H9 (cell line): ENCODE data around the gene KPNA1. TPM values are rescaled to one million over a fixed set of nuclear protein-coding genes. Genes with fewer than 3 reads are reported as not detected.

Experiments used
- DNase-seq: peaks from one replicate; pipeline ENCODE4 v3.0.0-alpha.2; 2017
- H2AFZ ChIP-seq: one replicate; pipeline ENCODE4 v1.6.1; 2013; ENCODE audit warnings: mild to moderate bottlenecking, low read length, control low read depth, moderate library complexity
- H2AK5ac ChIP-seq: 2 replicates; pipeline ENCODE4 v1.6.1; 2013; ENCODE audit warnings: low read length, control low read depth, mixed read lengths; ENCODE audit not compliant: insufficient read length
- H2BK120ac ChIP-seq: one replicate; pipeline ENCODE4 v1.6.1; 2013; ENCODE audit warnings: low read depth, mild to moderate bottlenecking, low read length, control low read depth, inconsistent platforms; ENCODE audit not compliant: poor library complexity, severe bottlenecking
- H2BK12ac ChIP-seq: 2 replicates; pipeline ENCODE4 v1.6.1; 2013; ENCODE audit warnings: low read length, control low read depth, mixed read lengths, low read depth; ENCODE audit not compliant: insufficient read length
- H2BK15ac ChIP-seq: 2 replicates; pipeline ENCODE4 v1.6.1; 2013; ENCODE audit warnings: low read depth, low read length, control low read depth
- H2BK20ac ChIP-seq: one replicate; pipeline ENCODE4 v1.6.1; 2013; ENCODE audit warnings: low read depth, mild to moderate bottlenecking, low read length, control low read depth, inconsistent platforms; ENCODE audit not compliant: poor library complexity, severe bottlenecking
- H2BK5ac ChIP-seq: 2 replicates; pipeline ENCODE4 v1.6.1; 2013; ENCODE audit warnings: low read length, control low read depth, mixed read lengths; ENCODE audit not compliant: insufficient read length
- H3K14ac ChIP-seq: 2 replicates; pipeline ENCODE4 v1.6.1; 2013; ENCODE audit warnings: low read length, control low read depth; ENCODE audit not compliant: insufficient read depth
- H3K18ac ChIP-seq: 2 replicates; pipeline ENCODE4 v1.6.1; 2013; ENCODE audit warnings: low read depth, mild to moderate bottlenecking, mixed read lengths, low read length, control low read depth; ENCODE audit not compliant: insufficient read length
- H3K23ac ChIP-seq: 2 replicates; pipeline ENCODE4 v1.6.1; 2013; ENCODE audit warnings: low read length, control low read depth, mixed read lengths, low read depth; ENCODE audit not compliant: insufficient read length
- H3K23me2 ChIP-seq: 2 replicates; pipeline ENCODE4 v1.6.1; 2013; ENCODE audit warnings: low read depth, mild to moderate bottlenecking, mixed read lengths, low read length, control low read depth; ENCODE audit not compliant: insufficient read length, poor library complexity, severe bottlenecking
- H3K27ac ChIP-seq: 2 replicates; pipeline ENCODE4 v1.5.1; 2013; ENCODE audit warnings: low read length, control low read depth, mixed read lengths, low read depth; ENCODE audit not compliant: insufficient read length
- H3K27me3 ChIP-seq: 2 replicates; pipeline ENCODE4 v1.6.1; 2013; ENCODE audit warnings: low read length, control low read depth, inconsistent platforms; ENCODE audit not compliant: insufficient read depth
- H3K4ac ChIP-seq: 2 replicates; pipeline ENCODE4 v1.6.1; 2013; ENCODE audit warnings: low read depth, mild to moderate bottlenecking, control low read depth, inconsistent platforms, low read length, moderate library complexity
- H3K4me1 ChIP-seq: 2 replicates; pipeline ENCODE4 v1.6.1; 2013; ENCODE audit warnings: low read length, control low read depth, inconsistent platforms; ENCODE audit not compliant: insufficient read depth
- H3K4me2 ChIP-seq: 2 replicates; pipeline ENCODE4 v1.6.1; 2013; ENCODE audit warnings: low read length, control low read depth, mixed read lengths; ENCODE audit not compliant: insufficient read length, insufficient read depth
- H3K56ac ChIP-seq: 2 replicates; pipeline ENCODE4 v1.6.1; 2013; ENCODE audit warnings: low read depth, mild to moderate bottlenecking, mixed read lengths, low read length, control low read depth; ENCODE audit not compliant: insufficient read length
- H3K79me1 ChIP-seq: 2 replicates; pipeline ENCODE4 v1.6.1; 2013; ENCODE audit warnings: low read depth, mild to moderate bottlenecking, moderate library complexity, low read length, control low read depth, inconsistent platforms; ENCODE audit not compliant: insufficient read depth, poor library complexity, severe bottlenecking
- H3K79me2 ChIP-seq: 2 replicates; pipeline ENCODE4 v1.6.1; 2013; ENCODE audit warnings: low read length, control low read depth, inconsistent platforms; ENCODE audit not compliant: insufficient read depth
- H3K9ac ChIP-seq: 2 replicates; pipeline ENCODE4 v1.6.1; 2013; ENCODE audit warnings: low read length, control low read depth, mixed read lengths; ENCODE audit not compliant: insufficient read length; ENCODE audit errors: extremely low read depth
- H3K9me3 ChIP-seq: one replicate; pipeline ENCODE4 v1.6.1; 2013; ENCODE audit warnings: low read depth, low read length, inconsistent platforms; ENCODE audit not compliant: control insufficient read depth
- H3T11ph ChIP-seq: one replicate; pipeline ENCODE4 v1.6.1; 2013; ENCODE audit warnings: mild to moderate bottlenecking, low read length, control low read depth, inconsistent platforms
- H4K20me1 ChIP-seq: one replicate; pipeline ENCODE4 v1.6.1; 2013; ENCODE audit not compliant: control insufficient read depth, insufficient read length, insufficient read depth
- H4K5ac ChIP-seq: 2 replicates; pipeline ENCODE4 v1.6.1; 2013; ENCODE audit warnings: low read depth, mild to moderate bottlenecking, mixed read lengths, low read length, control low read depth; ENCODE audit not compliant: insufficient read length
- H4K8ac ChIP-seq: replicated peaks from 2 replicates; pipeline ENCODE4 v1.6.1; 2013; ENCODE audit warnings: low read length, control low read depth, mixed read lengths, low read depth; ENCODE audit not compliant: insufficient read length
- H4K91ac ChIP-seq: 2 replicates; pipeline ENCODE4 v1.6.1; 2013; ENCODE audit warnings: low read depth, mild to moderate bottlenecking, moderate library complexity, mixed read lengths, low read length, control low read depth; ENCODE audit not compliant: insufficient read length
- H3K27ac Mint-ChIP-seq, 3 experiments: 2 replicates in 2 of 3; 3 replicates in 1 of 3; pipeline ENCODE4 v1.8.0; 2020 to 2021; ENCODE audit warnings: mixed read lengths in 3 of 3, mild to moderate bottlenecking in 1 of 3, moderate library complexity in 1 of 3
- H3K27me3 Mint-ChIP-seq: 2 replicates; pipeline ENCODE4 v1.8.0; 2021; ENCODE audit warnings: low read depth, mild to moderate bottlenecking, moderate library complexity, mixed read lengths
- H3K36me3 Mint-ChIP-seq, 3 experiments: 2 replicates in 2 of 3; 3 replicates in 1 of 3; pipeline ENCODE4 v1.8.0; 2020 to 2021; ENCODE audit warnings: low read depth in 3 of 3, mixed read lengths in 3 of 3; ENCODE audit not compliant: insufficient read depth in 1 of 3
- H3K4me1 Mint-ChIP-seq, 2 experiments: 2 replicates each; pipeline ENCODE4 v1.8.0; 2020; ENCODE audit warnings: mixed read lengths in 2 of 2
- H3K4me3 Mint-ChIP-seq, 2 experiments: 2 replicates in 1 of 2; 3 replicates in 1 of 2; pipeline ENCODE4 v1.8.0; 2020 to 2021; ENCODE audit warnings: mild to moderate bottlenecking in 2 of 2, mixed read lengths in 2 of 2, moderate library complexity in 1 of 2
- H3K9me3 Mint-ChIP-seq, 2 experiments: 2 replicates in 1 of 2; 3 replicates in 1 of 2; pipeline ENCODE4 v1.8.0; 2020; ENCODE audit warnings: mild to moderate bottlenecking in 2 of 2, mixed read lengths in 2 of 2, moderate library complexity in 1 of 2
- WGBS: extraction: QIAGEN DNeasy Blood & Tissue Kit; methylation state at CpG from one replicate; pipeline ENCODE4 v1.1.7; 2013; ENCODE audit warnings: missing lambda C conversion rate, low lambda C conversion rate, mixed read lengths; ENCODE audit not compliant: insufficient read length; ENCODE audit errors: extremely low coverage; 5-methylcytosine and 5-hydroxymethylcytosine counted together
- total RNA-seq: library from RNA; stranded (reverse); gene quantifications from 2 replicates; pipeline ENCODE4 v1.2.1, GENCODE V29; 2021
- TF ChIP-seq, protein P1 (sequence below): fragments of 200-600 bp; sonication (generic); conservative IDR thresholded peaks from 3 replicates; pipeline ENCODE4 v1.8.0; 2021; ENCODE audit warnings: antibody characterized with exemption, mild to moderate bottlenecking

The KPNA1 gene
- total RNA-seq, 1 experiment from 2014 or later, result 71.7 TPM

DNA sequence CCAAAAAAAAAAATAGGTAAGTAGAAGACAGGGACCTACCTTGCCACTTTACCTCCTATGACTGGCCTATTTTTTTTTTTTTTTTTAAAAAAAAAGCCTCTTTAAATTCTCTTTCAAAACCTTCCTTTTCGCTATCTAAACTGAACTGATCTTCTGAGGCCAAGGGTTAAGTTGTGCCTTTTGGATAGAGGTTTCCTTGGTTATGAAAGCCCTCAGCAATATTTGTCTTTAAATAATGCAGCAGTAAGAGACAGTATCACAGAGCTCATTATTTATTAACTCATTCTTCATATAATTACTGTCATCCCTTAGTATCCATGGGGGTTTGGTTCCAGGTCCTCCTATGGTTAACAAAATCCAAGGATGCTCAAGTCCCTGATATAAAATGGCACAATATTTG lies 140.7 kb downstream of the KPNA1 start:
- Histone ChIP-seq H3K4me1 (no peaks in the 10 kb centered on the region), H3K18ac (no peak overlapping the region), H3K4ac (no peak overlapping the region), H3K27ac (no peak overlapping the region), H3K27me3 (no peaks in the 10 kb centered on the region), H2BK12ac (no peak overlapping the region), H3K23ac (no peak overlapping the region), H2AK5ac (no peak overlapping the region), H2BK5ac (no peak overlapping the region), H3K23me2 (no peaks in the 10 kb centered on the region), H4K91ac (no peak overlapping the region), H4K8ac (no peak overlapping the region), H2BK15ac (no peak overlapping the region), H2BK20ac (no peak overlapping the region), H3K9me3 (no peaks in the 10 kb centered on the region), H3K79me1 (peaks cover 4% of the 10 kb centered on the region), H3K9ac (no peak overlapping the region), H2AFZ (no peak overlapping the region), H4K20me1 (no peaks in the 10 kb centered on the region), H3K79me2 (no peaks in the 10 kb centered on the region; the same call in 1 of the 2 replicates), H4K5ac (no peak overlapping the region), H2BK120ac (no peak overlapping the region), H3T11ph (no peak overlapping the region), H3K56ac (no peak overlapping the region), H3K14ac (no peak overlapping the region), H3K4me2 (no peak overlapping the region)
- WGBS, result no CpG with 5 or more reads among the region's 1 CpG
- no peaks in the 10 kb centered on the region for H3K9me3 Mint-ChIP-seq
- H3K4me1 Mint-ChIP-seq, result no peaks in the 10 kb centered on the region
- peaks cover 2 to 18% (median 15%) of the 10 kb centered on the region in 3 experiments; a peak in 6 of 7 replicates for H3K36me3 Mint-ChIP-seq
- TF ChIP-seq, protein P1, sequence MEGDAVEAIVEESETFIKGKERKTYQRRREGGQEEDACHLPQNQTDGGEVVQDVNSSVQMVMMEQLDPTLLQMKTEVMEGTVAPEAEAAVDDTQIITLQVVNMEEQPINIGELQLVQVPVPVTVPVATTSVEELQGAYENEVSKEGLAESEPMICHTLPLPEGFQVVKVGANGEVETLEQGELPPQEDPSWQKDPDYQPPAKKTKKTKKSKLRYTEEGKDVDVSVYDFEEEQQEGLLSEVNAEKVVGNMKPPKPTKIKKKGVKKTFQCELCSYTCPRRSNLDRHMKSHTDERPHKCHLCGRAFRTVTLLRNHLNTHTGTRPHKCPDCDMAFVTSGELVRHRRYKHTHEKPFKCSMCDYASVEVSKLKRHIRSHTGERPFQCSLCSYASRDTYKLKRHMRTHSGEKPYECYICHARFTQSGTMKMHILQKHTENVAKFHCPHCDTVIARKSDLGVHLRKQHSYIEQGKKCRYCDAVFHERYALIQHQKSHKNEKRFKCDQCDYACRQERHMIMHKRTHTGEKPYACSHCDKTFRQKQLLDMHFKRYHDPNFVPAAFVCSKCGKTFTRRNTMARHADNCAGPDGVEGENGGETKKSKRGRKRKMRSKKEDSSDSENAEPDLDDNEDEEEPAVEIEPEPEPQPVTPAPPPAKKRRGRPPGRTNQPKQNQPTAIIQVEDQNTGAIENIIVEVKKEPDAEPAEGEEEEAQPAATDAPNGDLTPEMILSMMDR, result no peak
- H3K27me3 Mint-ChIP-seq, result no peaks in the 10 kb centered on the region
- no peak overlapping the region for H3K4me3 Mint-ChIP-seq
- H3K27ac Mint-ChIP-seq, result no peak overlapping the region
- DNase-seq, result no peak

Other genes starting within 250 kb of the KPNA1 start
- gene CSTA, start 189.7 kb downstream of the KPNA1 start, total RNA-seq, result not detected in 2 replicates
- gene MIX23, start 131.7 kb downstream of the KPNA1 start, total RNA-seq, result 79.2 and 80.6 TPM in 2 replicates
- gene FAM162A, start 130.8 kb downstream of the KPNA1 start, total RNA-seq, result 78.5 and 87.6 TPM in 2 replicates
- gene WDR5B, start 98.9 kb downstream of the KPNA1 start, total RNA-seq, result 3.2 and 3.7 TPM in 2 replicates
- gene PARP9, start 49.4 kb upstream of the KPNA1 start, total RNA-seq, result 3.4 and 3.9 TPM in 2 replicates
- 6.6 and 7.5 TPM in 2 replicates for gene DTX3L, start 49.4 kb upstream of the KPNA1 start, total RNA-seq
- gene PARP15, start 62.7 kb upstream of the KPNA1 start, total RNA-seq, result 0.18 and 0.24 TPM in 2 replicates
- 16.4 and 17.4 TPM in 2 replicates for gene PARP14, start 165.9 kb upstream of the KPNA1 start, total RNA-seq